ENCODE measurements around the gene RHOBTB3. TPM values are rescaled to one million over a fixed set of nuclear protein-coding genes. Genes with fewer than 3 reads are reported as not detected.

Gene RHOBTB3
- total RNA-seq, 4 donors from 2014 or later, result 109 to 245 (median 183) TPM

GRCh38 chr5:95822542-95823181, 91.5 kb downstream of the RHOBTB3 start, which contains the start of gene GLRX:
GLRX (minus strand) TSS chr5:95822726; CDS start chr5:95822662, 64 bp downstream.
- ATAC-seq (ENCODE audit: low FRiP score) (peak; percentile 80), DNase-seq (ENCODE audit: low spot score) (no peak)
- TF ChIP-seq CTCF (IDR thresholded peaks at IDR 0.05), result no peak

DNA sequence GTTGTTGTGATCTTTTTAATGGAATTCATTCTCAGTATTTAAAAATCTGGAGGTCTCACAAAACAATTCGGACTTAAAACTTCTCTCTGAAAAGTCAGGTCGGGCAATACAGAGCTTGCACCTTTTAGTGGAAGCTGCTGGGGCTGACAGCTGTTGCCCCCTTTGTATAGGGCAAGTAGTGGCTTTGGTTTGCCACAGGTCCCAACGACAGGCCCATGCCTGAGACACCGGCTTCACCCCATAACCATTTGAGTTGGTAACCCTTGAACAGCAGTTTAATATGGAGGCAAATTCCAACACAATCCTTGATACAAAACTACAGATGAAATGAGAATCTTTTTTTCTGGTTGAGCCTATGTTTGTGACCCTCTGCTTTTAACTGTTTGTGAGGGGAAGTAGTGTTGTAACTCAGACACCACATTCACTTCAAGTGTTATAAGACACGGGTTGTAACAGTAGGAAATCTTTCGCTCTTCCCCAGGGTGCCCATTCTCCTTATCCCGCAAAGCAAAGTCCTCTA, 92.1 kb downstream of the RHOBTB3 start:
- DNase-seq (ENCODE audit: low spot score) (no peak), ATAC-seq (ENCODE audit: low FRiP score) (peak; percentile 24)
- no peak for TF ChIP-seq CTCF (IDR thresholded peaks at IDR 0.05)

- ATAC-seq (ENCODE audit: low FRiP score) (peak; percentile 34), DNase-seq (ENCODE audit: low spot score) (no peak)
- no peak for TF ChIP-seq CTCF (IDR thresholded peaks at IDR 0.05)
These were observed 92.8 kb downstream of the RHOBTB3 start for GRCh38 chr5:95823738-95824609.

DNA sequence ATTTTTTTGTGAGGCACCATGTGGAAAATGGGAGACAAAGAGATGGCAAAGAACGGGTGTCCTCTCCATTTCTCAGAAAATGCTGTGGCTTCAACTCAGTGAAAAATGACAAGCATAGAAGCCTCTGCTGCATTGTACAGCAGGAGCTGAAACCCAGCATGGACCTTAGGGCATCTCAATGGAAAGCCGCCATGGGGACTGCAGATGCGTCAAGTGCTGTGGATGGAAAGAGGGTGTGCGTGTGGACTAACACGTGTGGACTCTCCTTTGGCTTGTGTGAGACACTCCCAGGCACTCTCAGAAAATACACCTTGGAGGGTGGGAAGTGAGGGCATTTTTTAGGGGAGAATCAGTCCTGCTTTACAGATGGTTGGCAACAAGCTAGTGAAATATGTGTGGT, 93.6 kb downstream of the RHOBTB3 start:
- no peak for ATAC-seq (ENCODE audit: low FRiP score)
- no peak for TF ChIP-seq CTCF (IDR thresholded peaks at IDR 0.05)
- no peak for DNase-seq (ENCODE audit: low spot score)

- DNase-seq (ENCODE audit: low spot score) (no peak), ATAC-seq (ENCODE audit: low FRiP score) (no peak)
- no peak for TF ChIP-seq CTCF (IDR thresholded peaks at IDR 0.05)
These were observed 94.4 kb downstream of the RHOBTB3 start for GRCh38 chr5:95825495-95825894.

GRCh38 chr5:95826949-95827891, 96.1 kb downstream of the RHOBTB3 start:
- TF ChIP-seq CTCF (IDR thresholded peaks at IDR 0.05), result no peak
- DNase-seq (ENCODE audit: low spot score) (no peak), ATAC-seq (ENCODE audit: low FRiP score) (no peak)
